Measurements from ENCODE around the gene ASTE1. TPM values are rescaled to one million over a fixed set of nuclear protein-coding genes. Genes with fewer than 3 reads are reported as not detected.
"Not testable (repeated sequence)": the region's sequence is repeated elsewhere in the genome, so short reads cannot be mapped to it uniquely, and the experiment has no call there.

The ASTE1 gene
- total RNA-seq, 1 experiment from 2014 or later, result 6.4 TPM

- in situ Hi-C loops (cut with HindIII; ENCODE audit: low sequenced_read_pairs), result no loop called here
- no peak for DNase-seq (ENCODE audit: low spot score)
These were observed 7.7 kb downstream of the ASTE1 start for GRCh38 chr3:131018970-131019369.

- in situ Hi-C loops (cut with HindIII; ENCODE audit: low sequenced_read_pairs), result no loop called here
These were observed 16.9 kb downstream of the ASTE1 start for GRCh38 chr3:131009698-131010097.

GRCh38 chr3:131008326-131008725 lies 18.3 kb downstream of the ASTE1 start:
- DNase-seq (ENCODE audit: low spot score), result no peak
- in situ Hi-C loops (cut with HindIII; ENCODE audit: low sequenced_read_pairs), result no loop called here

More at GRCh38 chr3:131009698-131010097, 16.9 kb downstream of the ASTE1 start:
- no peak for DNase-seq (ENCODE audit: low spot score)

GRCh38 chr3:131007782-131008181 lies 18.8 kb downstream of the ASTE1 start:
- in situ Hi-C loops (cut with HindIII; ENCODE audit: low sequenced_read_pairs), result no loop called here
- DNase-seq (ENCODE audit: low spot score), result no peak

GRCh38 chr3:131007256-131007655 lies 19.4 kb downstream of the ASTE1 start:
- DNase-seq (ENCODE audit: low spot score), result no peak
- in situ Hi-C loops (cut with HindIII; ENCODE audit: low sequenced_read_pairs), result no loop called here

GRCh38 chr3:131004603-131005002 lies 22.0 kb downstream of the ASTE1 start:
- DNase-seq (ENCODE audit: low spot score), result no peak
- in situ Hi-C loops (cut with HindIII; ENCODE audit: low sequenced_read_pairs), result no loop called here

GRCh38 chr3:131001071-131001470 lies 25.6 kb downstream of the ASTE1 start:
- in situ Hi-C loops (cut with HindIII; ENCODE audit: low sequenced_read_pairs), result no loop called here
- DNase-seq (ENCODE audit: low spot score), result no peak

GRCh38 chr3:130997289-130997688 lies 29.3 kb downstream of the ASTE1 start:
- in situ Hi-C loops (cut with HindIII; ENCODE audit: low sequenced_read_pairs), result no loop called here
- DNase-seq (ENCODE audit: low spot score), result no peak

GRCh38 chr3:130992344-130992743 lies 34.3 kb downstream of the ASTE1 start:
- DNase-seq (ENCODE audit: low spot score), result no peak
- in situ Hi-C loops (cut with HindIII; ENCODE audit: low sequenced_read_pairs), result no loop called here

- in situ Hi-C loops (cut with HindIII; ENCODE audit: low sequenced_read_pairs), result no loop called here
- no peak for DNase-seq (ENCODE audit: low spot score)
These were observed 35.5 kb downstream of the ASTE1 start for GRCh38 chr3:130991126-130991525.

GRCh38 chr3:130990282-130990681 lies 36.3 kb downstream of the ASTE1 start:
- no peak for DNase-seq (ENCODE audit: low spot score)
- in situ Hi-C loops (cut with HindIII; ENCODE audit: low sequenced_read_pairs), result no loop called here

GRCh38 chr3:130981469-130981868 lies 45.2 kb downstream of the ASTE1 start:
- DNase-seq (ENCODE audit: low spot score), result no peak
- in situ Hi-C loops (cut with HindIII; ENCODE audit: low sequenced_read_pairs), result no loop called here

- DNase-seq (ENCODE audit: low spot score), result no peak
- in situ Hi-C loops (cut with HindIII; ENCODE audit: low sequenced_read_pairs), result no loop called here
These were observed 47.5 kb downstream of the ASTE1 start for GRCh38 chr3:130979117-130979516.

GRCh38 chr3:130976706-130977105 lies 49.9 kb downstream of the ASTE1 start:
- in situ Hi-C loops (cut with HindIII; ENCODE audit: low sequenced_read_pairs), result no loop called here
- DNase-seq (ENCODE audit: low spot score), result peak; percentile 94

GRCh38 chr3:130975251-130975650 lies 51.4 kb downstream of the ASTE1 start:
- peak; percentile 22 for DNase-seq (ENCODE audit: low spot score)
- in situ Hi-C loops (cut with HindIII; ENCODE audit: low sequenced_read_pairs), result no loop called here

GRCh38 chr3:130974201-130974600 lies 52.4 kb downstream of the ASTE1 start:
- in situ Hi-C loops (cut with HindIII; ENCODE audit: low sequenced_read_pairs), result no loop called here
- DNase-seq (ENCODE audit: low spot score), result peak; percentile 93

GRCh38 chr3:130973406-130973805 lies 53.2 kb downstream of the ASTE1 start:
- in situ Hi-C loops (cut with HindIII; ENCODE audit: low sequenced_read_pairs), result no loop called here

GRCh38 chr3:130972592-130972991 lies 54.0 kb downstream of the ASTE1 start:
- DNase-seq (ENCODE audit: low spot score); in situ Hi-C loops (cut with HindIII; ENCODE audit: low sequenced_read_pairs): not testable (repeated sequence)

More at GRCh38 chr3:130973406-130973805, 53.2 kb downstream of the ASTE1 start:
- DNase-seq (ENCODE audit: low spot score), result no peak

GRCh38 chr3:130971208-130971607 lies 55.4 kb downstream of the ASTE1 start:
- in situ Hi-C loops (cut with HindIII; ENCODE audit: low sequenced_read_pairs), result no loop called here
- no peak for DNase-seq (ENCODE audit: low spot score)

GRCh38 chr3:130969621-130970020 lies 57.0 kb downstream of the ASTE1 start:
- DNase-seq (ENCODE audit: low spot score), result no peak
- in situ Hi-C loops (cut with HindIII; ENCODE audit: low sequenced_read_pairs), result no loop called here

GRCh38 chr3:130968221-130968620 lies 58.4 kb downstream of the ASTE1 start:
- in situ Hi-C loops (cut with HindIII; ENCODE audit: low sequenced_read_pairs), result no loop called here
- no peak for DNase-seq (ENCODE audit: low spot score)

- no peak for DNase-seq (ENCODE audit: low spot score)
- in situ Hi-C loops (cut with HindIII; ENCODE audit: low sequenced_read_pairs), result no loop called here
These were observed 59.3 kb downstream of the ASTE1 start for GRCh38 chr3:130967281-130967680.

All from G401 (cell line).